Globus pallidus (tissue), 1 donor: Measurements from ENCODE around the gene TMPRSS13.

Experiments used
- DNase-seq: peaks from one replicate; pipeline ENCODE4 v3.0.0-alpha.2; 2015; ENCODE audit warnings: low spot score

The TMPRSS13 gene

GRCh38 chr11:117911694-117912093 lies 17.5 kb downstream of the TMPRSS13 start:
- no peak for DNase-seq

- DNase-seq, result no peak
These were observed 18.1 kb downstream of the TMPRSS13 start for GRCh38 chr11:117910941-117911655.

GRCh38 chr11:117910525-117910924 lies 18.7 kb downstream of the TMPRSS13 start:
- no peak for DNase-seq

- no peak for DNase-seq
These were observed 19.4 kb downstream of the TMPRSS13 start for GRCh38 chr11:117909611-117910382.

- DNase-seq, result no peak
These were observed 20.1 kb downstream of the TMPRSS13 start for GRCh38 chr11:117908959-117909610.

- DNase-seq, result no peak
These were observed 20.9 kb downstream of the TMPRSS13 start for GRCh38 chr11:117908109-117908895.

- peak; percentile 52 for DNase-seq
These were observed 21.7 kb downstream of the TMPRSS13 start for GRCh38 chr11:117907276-117908108.

GRCh38 chr11:117906710-117907109 lies 22.5 kb downstream of the TMPRSS13 start:
- no peak for DNase-seq

- no peak for DNase-seq
These were observed 23.1 kb downstream of the TMPRSS13 start for GRCh38 chr11:117906126-117906525.

GRCh38 chr11:117905524-117905923 lies 23.7 kb downstream of the TMPRSS13 start:
- DNase-seq, result no peak

GRCh38 chr11:117903505-117904382 lies 25.5 kb downstream of the TMPRSS13 start:
- DNase-seq, result no peak

- no peak for DNase-seq
These were observed 27.0 kb downstream of the TMPRSS13 start for GRCh38 chr11:117902001-117902845.

GRCh38 chr11:117901601-117902000 lies 27.6 kb downstream of the TMPRSS13 start:
- DNase-seq, result no peak

- DNase-seq, result no peak
These were observed 28.3 kb downstream of the TMPRSS13 start for GRCh38 chr11:117900720-117901440.

GRCh38 chr11:117900121-117900648 lies 29.0 kb downstream of the TMPRSS13 start:
- no peak for DNase-seq

- DNase-seq, result no peak
These were observed 31.1 kb downstream of the TMPRSS13 start for GRCh38 chr11:117898059-117898458.

- no peak for DNase-seq
These were observed 36.6 kb downstream of the TMPRSS13 start for GRCh38 chr11:117892651-117893050.

GRCh38 chr11:117891362-117891761 lies 37.8 kb downstream of the TMPRSS13 start:
- DNase-seq, result no peak
